ENCODE data around the gene TBC1D23.
"Not testable (repeated sequence)": the region's sequence is repeated elsewhere in the genome, so short reads cannot be mapped to it uniquely, and the experiment has no call there.

The TBC1D23 gene

GRCh38 chr3:100257586-100257985 is 3.2 kb upstream of the TBC1D23 start:
- TF ChIP-seq CTCF (IDR thresholded peaks at IDR 0.05; ENCODE audit: low read depth, low read length, poor library complexity, severe bottlenecking), result no peak
- TF ChIP-seq EZH2phosphoT487 (IDR thresholded peaks at IDR 0.05; ENCODE audit: borderline replicate concordance, low read length), result no peak
- peaks cover 17% of the 10 kb centered on the region for H3K4me1 ChIP-seq (ENCODE audit: control insufficient read depth, low read length)
- no peak overlapping the region for H3K4me3 ChIP-seq (ENCODE audit: low read length)

GRCh38 chr3:100260081-100260684 is 609 bp upstream of the TBC1D23 start:
- no peak for TF ChIP-seq EZH2phosphoT487 (IDR thresholded peaks at IDR 0.05; ENCODE audit: borderline replicate concordance, low read length)
- no peak for TF ChIP-seq CTCF (IDR thresholded peaks at IDR 0.05; ENCODE audit: low read depth, low read length, poor library complexity, severe bottlenecking)
- H3K4me3 ChIP-seq (ENCODE audit: low read length), result peak overlapping the region; percentile 91
- H3K27ac ChIP-seq (ENCODE audit: low read depth, low read length), result no peak overlapping the region
- no peaks in the 10 kb centered on the region for H3K9me3 ChIP-seq (ENCODE audit: control insufficient read depth, insufficient read depth, low read length)
- peak overlapping the region; percentile 78 for H3K4me2 ChIP-seq (ENCODE audit: low read length)
- H4K20me1 ChIP-seq (ENCODE audit: control insufficient read depth, insufficient read depth, low read depth, low read length), result no peaks in the 10 kb centered on the region
- no peaks in the 10 kb centered on the region for H3F3A ChIP-seq (ENCODE audit: control insufficient read depth, insufficient read depth)
- no peaks in the 10 kb centered on the region for H3K36me3 ChIP-seq (ENCODE audit: control insufficient read depth, low read length)
- peaks cover 21% of the 10 kb centered on the region for H3K4me1 ChIP-seq (ENCODE audit: control insufficient read depth, low read length)
- H3K9me2 ChIP-seq (replicated peaks; ENCODE audit: control insufficient read depth, low read length), result no peaks in the 10 kb centered on the region
- peaks cover 43% of the 10 kb centered on the region for H3K79me2 ChIP-seq (ENCODE audit: control insufficient read depth, low read length)
- no peaks in the 10 kb centered on the region for H3K27me3 ChIP-seq (ENCODE audit: control insufficient read depth, low read length)

More at GRCh38 chr3:100257586-100257985, 3.2 kb upstream of the TBC1D23 start:
- Histone ChIP-seq H4K20me1 (ENCODE audit: control insufficient read depth, insufficient read depth, low read depth, low read length) (no peaks in the 10 kb centered on the region), H3K27ac (ENCODE audit: low read depth, low read length) (no peak overlapping the region), H3K4me2 (ENCODE audit: low read length) (no peak overlapping the region), H3K27me3 (ENCODE audit: control insufficient read depth, low read length) (no peaks in the 10 kb centered on the region), H3F3A (ENCODE audit: control insufficient read depth, insufficient read depth) (no peaks in the 10 kb centered on the region), H3K36me3 (ENCODE audit: control insufficient read depth, low read length) (no peaks in the 10 kb centered on the region), H3K79me2 (ENCODE audit: control insufficient read depth, low read length) (peaks cover 17% of the 10 kb centered on the region), H3K9me3 (ENCODE audit: control insufficient read depth, insufficient read depth, low read length) (no peaks in the 10 kb centered on the region), H3K9me2 (replicated peaks; ENCODE audit: control insufficient read depth, low read length) (no peaks in the 10 kb centered on the region)

- Histone ChIP-seq H3K9me3 (ENCODE audit: control insufficient read depth, insufficient read depth, low read length) (no peaks in the 10 kb centered on the region), H3K4me3 (ENCODE audit: low read length) (peak overlapping the region; percentile 91), H3K9me2 (replicated peaks; ENCODE audit: control insufficient read depth, low read length) (no peaks in the 10 kb centered on the region), H4K20me1 (ENCODE audit: control insufficient read depth, insufficient read depth, low read depth, low read length) (no peaks in the 10 kb centered on the region), H3K27me3 (ENCODE audit: control insufficient read depth, low read length) (no peaks in the 10 kb centered on the region), H3K27ac (ENCODE audit: low read depth, low read length) (peak overlapping the region; percentile 21; the same call in 1 of the 2 replicates), H3K4me2 (ENCODE audit: low read length) (peak overlapping the region; percentile 91), H3K4me1 (ENCODE audit: control insufficient read depth, low read length) (peaks cover 21% of the 10 kb centered on the region), H3F3A (ENCODE audit: control insufficient read depth, insufficient read depth) (no peaks in the 10 kb centered on the region), H3K79me2 (ENCODE audit: control insufficient read depth, low read length) (peaks cover 50% of the 10 kb centered on the region), H3K36me3 (ENCODE audit: control insufficient read depth, low read length) (no peaks in the 10 kb centered on the region)
- TF ChIP-seq EZH2phosphoT487 (IDR thresholded peaks at IDR 0.05; ENCODE audit: borderline replicate concordance, low read length) (no peak), CTCF (IDR thresholded peaks at IDR 0.05; ENCODE audit: low read depth, low read length, poor library complexity, severe bottlenecking) (no peak)
Measured at GRCh38 chr3:100261485-100261903, 702 bp downstream of the TBC1D23 start.

GRCh38 chr3:100262925-100263324 is 2.1 kb downstream of the TBC1D23 start:
- not testable (repeated sequence) for H3K27me3 ChIP-seq (ENCODE audit: control insufficient read depth, low read length); H3K4me2 ChIP-seq (ENCODE audit: low read length); H3K9me2 ChIP-seq (replicated peaks; ENCODE audit: control insufficient read depth, low read length); H3K4me3 ChIP-seq (ENCODE audit: low read length); H3F3A ChIP-seq (ENCODE audit: control insufficient read depth, insufficient read depth); H3K36me3 ChIP-seq (ENCODE audit: control insufficient read depth, low read length); H3K9me3 ChIP-seq (ENCODE audit: control insufficient read depth, insufficient read depth, low read length); H3K27ac ChIP-seq (ENCODE audit: low read depth, low read length); H4K20me1 ChIP-seq (ENCODE audit: control insufficient read depth, insufficient read depth, low read depth, low read length)
- peaks cover 21% of the 10 kb centered on the region for H3K4me1 ChIP-seq (ENCODE audit: control insufficient read depth, low read length)
- peaks cover 60% of the 10 kb centered on the region for H3K79me2 ChIP-seq (ENCODE audit: control insufficient read depth, low read length)

Data from DOHH2 (cell line).